GM19193 (cell line): ENCODE measurements around the gene BAIAP3.

ENCODE experiments used
- POLR2A ChIP-seq: IDR thresholded peaks from 4 replicates; pipeline ENCODE4 v1.6.1; 2011; ENCODE audit not compliant: insufficient read depth, insufficient read length; ENCODE audit errors: extremely low read depth

The BAIAP3 gene

DNA sequence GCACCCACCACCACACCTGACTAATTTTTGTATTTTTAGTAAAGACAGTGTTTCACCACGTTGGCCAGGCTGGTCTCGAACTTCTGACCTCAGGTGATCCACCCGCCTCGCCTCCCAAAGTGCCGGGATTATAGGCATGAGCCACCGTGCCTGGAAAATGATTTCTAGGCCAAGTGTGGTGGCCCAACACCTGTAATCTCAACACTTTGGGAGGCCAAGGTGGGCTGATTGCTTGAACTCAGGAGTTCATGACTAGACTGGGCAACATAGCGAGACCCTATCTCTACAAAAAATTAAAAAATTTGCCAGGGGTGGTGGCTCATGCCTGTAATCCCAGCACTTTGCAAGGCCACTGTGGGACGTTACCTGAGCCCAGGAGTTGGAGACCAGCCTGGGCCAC, 11.0 kb upstream of the BAIAP3 start:
- no peak for TF ChIP-seq POLR2A

DNA sequence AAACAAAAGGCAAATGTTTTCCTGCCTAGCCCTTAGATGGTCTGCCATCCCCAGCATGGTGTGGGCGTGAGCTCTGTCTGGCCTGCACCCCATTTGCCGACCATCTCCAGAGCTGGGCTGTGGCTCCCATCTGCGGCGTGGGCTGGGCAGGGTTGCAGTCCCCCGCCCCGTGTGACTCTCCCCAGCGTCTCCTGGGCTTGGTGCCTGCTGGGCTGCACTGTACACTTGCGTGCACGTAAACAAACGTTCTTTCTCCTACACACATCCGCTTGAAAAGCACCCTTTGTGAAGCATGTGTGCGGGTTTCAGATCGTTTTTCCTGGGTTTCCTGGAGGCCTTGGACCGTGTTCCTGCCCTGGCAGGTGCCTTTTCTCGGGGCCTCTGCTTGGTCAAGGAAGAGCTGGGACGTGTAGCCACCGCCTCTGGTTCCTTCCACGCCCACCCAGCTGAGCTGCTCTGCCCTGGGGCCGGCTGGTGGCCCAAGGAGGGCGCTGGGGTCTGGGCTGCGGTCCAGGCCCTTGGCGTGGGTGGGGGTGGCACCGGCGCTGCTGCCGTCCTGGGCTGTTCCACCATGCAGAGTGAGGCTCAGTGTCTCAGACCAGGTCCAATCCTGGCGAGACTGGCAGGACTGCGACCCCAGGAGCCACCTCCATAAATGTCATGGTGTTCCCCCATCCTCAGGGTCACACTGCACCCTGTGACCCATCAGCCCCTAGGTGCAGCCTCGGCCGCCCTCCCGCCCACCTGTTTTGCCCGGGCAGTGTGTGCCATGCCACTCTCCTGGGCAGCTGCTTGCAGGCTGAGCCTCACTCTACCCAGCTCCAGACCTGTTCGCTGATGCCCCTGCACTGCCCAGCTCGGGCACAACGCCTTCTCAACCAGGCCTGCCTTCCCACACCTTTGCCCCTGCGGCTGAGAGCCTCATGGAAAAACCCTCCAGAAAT, 9.9 kb upstream of the BAIAP3 start:
- no peak for TF ChIP-seq POLR2A

- TF ChIP-seq POLR2A = no peak
These were observed 9.1 kb upstream of the BAIAP3 start for GRCh38 chr16:1324286-1324826.

DNA sequence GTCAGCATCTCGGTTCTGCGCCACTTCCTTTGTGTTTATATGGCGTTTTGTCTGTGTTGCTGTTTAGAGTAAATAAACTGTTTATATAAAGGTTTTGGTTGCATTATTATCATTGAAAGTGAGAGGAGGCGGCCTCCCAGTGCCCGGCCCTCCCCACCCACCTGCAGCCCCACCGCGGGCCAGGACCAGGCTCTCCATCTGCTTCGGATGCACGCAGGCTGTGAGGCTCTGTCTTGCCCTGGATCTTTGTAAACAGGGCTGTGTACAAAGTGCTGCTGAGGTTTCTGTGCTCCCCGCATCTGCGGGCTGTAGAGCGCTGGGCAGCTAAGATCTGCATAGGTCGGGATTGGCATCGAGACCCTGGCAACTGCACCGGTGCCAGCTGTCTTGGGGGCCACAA, 8.2 kb upstream of the BAIAP3 start:
- TF ChIP-seq POLR2A = no peak

- TF ChIP-seq POLR2A = peak; percentile 40
These were observed 7.6 kb upstream of the BAIAP3 start for GRCh38 chr16:1325673-1326371.

- no peak for TF ChIP-seq POLR2A
These were observed 7.1 kb upstream of the BAIAP3 start for GRCh38 chr16:1326391-1326790.

DNA sequence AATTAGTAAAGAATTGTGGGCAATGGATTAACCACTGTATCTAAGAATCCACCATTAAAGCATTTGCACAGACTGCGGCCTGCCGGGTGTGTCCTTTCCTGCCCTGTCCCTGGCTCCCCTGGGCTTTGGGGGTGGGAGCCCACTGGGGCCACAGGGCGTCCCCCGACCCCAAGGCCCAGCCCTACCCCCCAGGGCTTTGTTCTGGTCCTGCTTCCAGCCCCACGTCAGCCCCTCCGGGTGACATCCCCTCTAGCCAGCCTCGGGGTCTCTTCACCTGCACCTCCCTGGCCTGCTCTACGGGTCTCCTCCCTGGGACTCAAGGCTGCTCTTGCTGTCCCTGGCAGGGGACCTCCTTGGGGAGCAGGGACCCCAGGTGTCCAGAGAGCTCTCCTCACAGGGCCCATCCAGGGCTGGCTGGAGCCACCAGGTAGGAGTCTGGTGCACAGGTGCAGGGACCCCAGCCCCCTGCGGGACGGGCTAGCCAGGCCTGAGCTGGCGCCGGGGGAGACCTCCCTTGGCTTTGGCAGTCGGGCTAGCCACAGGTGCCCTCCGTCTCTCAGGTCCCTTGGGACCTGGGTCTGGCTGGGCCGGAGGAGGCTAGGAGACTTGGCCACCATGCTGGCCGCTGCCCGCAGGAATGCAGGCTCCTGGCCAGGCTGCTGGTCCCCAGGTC, 6.4 kb upstream of the BAIAP3 start:
- TF ChIP-seq POLR2A = no peak

- no peak for TF ChIP-seq POLR2A
These were observed 5.9 kb upstream of the BAIAP3 start for GRCh38 chr16:1327619-1327947.

DNA sequence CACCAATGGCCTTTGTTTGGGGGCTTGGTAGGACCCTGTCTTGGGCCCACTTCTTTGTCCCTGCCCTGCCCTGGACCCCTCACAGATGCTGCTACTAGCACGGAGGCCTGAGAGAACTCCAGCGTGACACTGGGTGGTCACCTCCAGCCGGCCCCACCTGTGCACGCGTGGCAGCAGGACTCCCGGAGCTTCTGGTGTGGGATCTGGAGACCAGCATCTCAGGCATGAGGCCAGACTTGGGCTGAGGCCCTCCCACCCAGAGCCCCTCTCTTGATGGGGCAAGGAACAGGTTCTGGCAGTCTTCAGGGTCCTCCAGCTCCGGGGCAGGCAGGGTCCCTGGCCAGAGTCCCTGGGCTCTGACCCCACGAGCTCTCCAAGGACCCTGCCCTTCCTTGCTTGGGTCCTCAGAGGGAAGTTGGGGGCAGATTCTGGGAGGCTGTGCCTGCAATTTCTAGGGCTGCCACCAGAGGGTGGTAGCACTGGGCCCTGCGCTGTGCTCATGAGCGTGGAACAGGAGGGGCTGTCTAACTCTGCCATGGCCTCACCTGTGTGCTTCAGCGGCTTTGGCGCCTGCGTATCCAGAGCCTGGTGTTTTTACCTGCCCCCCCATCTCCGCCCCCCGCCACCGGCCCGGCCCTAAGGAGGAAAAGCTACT, 3.1 kb upstream of the BAIAP3 start:
- no peak for TF ChIP-seq POLR2A

DNA sequence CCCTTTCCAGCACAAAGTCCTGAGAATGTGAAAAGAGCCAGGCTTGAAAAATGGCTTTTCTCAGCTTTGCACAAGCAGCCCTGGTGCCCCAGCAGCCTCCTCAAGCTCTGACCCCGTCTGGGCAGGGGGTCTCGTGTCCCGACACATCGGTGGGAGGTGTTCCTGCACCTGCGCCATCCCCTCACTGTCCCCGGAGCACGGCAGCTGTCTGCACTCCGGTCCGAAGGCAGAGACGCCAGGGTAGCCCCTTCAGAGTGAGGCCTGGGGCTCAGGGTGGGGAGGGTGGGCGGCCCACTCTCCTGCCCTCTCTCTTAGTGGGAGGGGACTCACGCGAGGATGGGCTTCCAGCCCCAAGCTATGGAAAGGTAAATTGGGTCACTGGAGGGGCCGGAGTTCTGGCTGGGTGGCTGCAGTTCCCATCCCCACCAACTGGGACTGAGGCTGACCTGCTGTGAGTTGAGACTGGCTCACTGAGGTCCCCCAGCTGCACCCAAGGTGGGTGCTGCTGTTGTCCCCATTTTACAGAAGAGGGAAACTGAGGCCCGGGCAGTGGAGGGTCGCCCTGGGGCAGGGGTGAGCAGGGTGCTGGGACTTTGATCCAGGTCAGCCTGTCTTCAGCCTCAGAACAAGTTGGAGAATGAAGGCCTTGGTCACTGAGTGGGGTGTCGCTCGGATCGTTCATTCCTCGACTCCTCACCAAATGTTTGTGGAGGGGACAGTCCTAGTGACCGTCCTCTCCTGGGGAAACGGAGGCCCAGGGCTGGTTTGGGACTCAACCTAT, 2.3 kb upstream of the BAIAP3 start:
- no peak for TF ChIP-seq POLR2A

DNA sequence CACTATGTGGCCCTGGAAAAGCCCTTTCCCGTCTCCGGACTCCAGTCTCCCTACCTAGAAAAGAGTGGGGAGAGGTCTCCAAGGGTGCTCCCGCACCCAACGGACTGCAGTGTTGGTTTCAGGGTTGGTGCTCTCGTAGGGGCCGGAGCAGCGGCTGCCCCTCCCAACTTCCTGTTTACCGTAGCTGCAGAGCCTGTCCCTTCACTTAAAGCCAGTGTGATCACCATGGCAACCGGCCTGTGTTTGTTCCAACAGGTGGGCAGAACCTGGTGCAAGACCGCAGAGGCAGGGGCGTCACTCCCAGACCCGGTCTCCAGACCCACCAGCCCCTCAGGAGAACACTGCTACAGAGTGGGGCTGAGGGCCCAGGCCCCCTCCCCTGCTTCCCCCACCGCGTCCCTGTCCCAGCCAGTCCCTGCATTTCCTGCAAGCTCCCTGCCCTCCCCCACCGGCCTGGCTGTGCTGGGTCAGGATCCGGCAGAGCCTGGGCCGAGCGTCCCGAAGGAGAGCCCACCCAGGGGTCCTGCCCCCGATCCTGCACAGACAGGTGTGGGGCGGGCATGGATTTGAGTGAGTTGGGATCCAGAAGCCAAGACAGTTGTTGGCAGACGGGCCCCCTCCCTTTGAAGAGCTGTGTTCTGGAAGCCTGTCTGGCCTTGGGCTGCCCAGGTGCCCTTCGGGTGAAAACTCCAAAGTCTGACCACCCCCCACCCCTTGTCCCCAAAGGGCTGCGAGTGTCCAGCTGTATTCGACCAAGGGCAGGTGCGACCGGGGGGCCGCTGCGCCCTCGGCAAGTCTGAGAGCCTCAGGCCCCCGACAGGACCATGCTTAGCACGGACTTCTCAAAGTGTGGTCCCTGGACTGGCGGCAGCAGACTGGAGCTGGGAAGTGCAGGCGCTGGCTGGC, 1.5 kb upstream of the BAIAP3 start:
- TF ChIP-seq POLR2A = no peak

DNA sequence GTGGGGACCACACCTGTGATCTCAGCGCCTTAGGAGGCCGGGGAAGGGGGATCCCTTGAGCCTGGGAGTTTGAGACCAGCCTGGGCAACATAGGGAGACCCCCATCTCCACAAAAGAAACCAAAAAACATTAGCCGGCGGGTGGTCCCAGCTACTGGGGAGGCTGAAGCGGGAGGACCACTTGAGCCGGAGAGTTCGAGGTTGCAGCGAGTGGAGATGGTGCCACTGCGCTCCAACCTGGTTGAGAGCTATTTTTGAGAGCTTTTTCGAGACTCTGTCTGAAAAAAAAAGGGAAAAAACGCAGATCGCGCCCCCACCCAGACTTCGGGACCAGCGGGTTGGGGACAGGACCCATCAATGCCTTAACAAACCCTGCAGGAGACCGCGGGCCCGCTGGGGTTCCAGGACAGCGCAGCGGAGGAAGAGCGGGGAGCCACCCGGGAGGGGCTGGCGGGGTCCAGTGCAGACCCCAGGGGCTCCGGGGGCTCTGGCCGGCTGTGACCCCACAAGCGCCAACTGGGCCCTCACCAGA, 762 bp upstream of the BAIAP3 start:
- no peak for TF ChIP-seq POLR2A
